GM19438 (cell line): ENCODE measurements around the gene CDC42EP4.

Experiments
- ATAC-seq: cut with Tn5 transposase; IDR thresholded peaks from one replicate; pipeline ENCODE4 v1.9.1; 2021; ENCODE audit warnings: low read depth; ENCODE audit not compliant: unreplicated experiment

The CDC42EP4 gene

GRCh38 chr17:73311781-73312641 lies at the start of gene CDC42EP4:
TSS of gene CDC42EP4 (minus strand) at chr17:73312001. CDS start at chr17:73286500, 25,501 bp downstream.
- ATAC-seq = peak; percentile 80

- ATAC-seq = no peak
Measured at GRCh38 chr17:73360961-73361761, 49.4 kb upstream of the CDC42EP4 start.

- no peak for ATAC-seq
Measured at GRCh38 chr17:73359987-73360410, 48.2 kb upstream of the CDC42EP4 start.

- no peak for ATAC-seq
Measured at GRCh38 chr17:73359352-73359751, 47.6 kb upstream of the CDC42EP4 start.

GRCh38 chr17:73358668-73359067 lies 46.9 kb upstream of the CDC42EP4 start:
- no peak for ATAC-seq

- ATAC-seq = no peak
Measured at GRCh38 chr17:73357981-73358380, 46.2 kb upstream of the CDC42EP4 start.

- no peak for ATAC-seq
Measured at GRCh38 chr17:73357318-73357717, 45.5 kb upstream of the CDC42EP4 start.

- no peak for ATAC-seq
Measured at GRCh38 chr17:73356561-73357170, 44.9 kb upstream of the CDC42EP4 start.

- no peak for ATAC-seq
Measured at GRCh38 chr17:73354423-73355284, 42.9 kb upstream of the CDC42EP4 start.

- no peak for ATAC-seq
Measured at GRCh38 chr17:73352261-73352660, 40.5 kb upstream of the CDC42EP4 start.

GRCh38 chr17:73351764-73352163 lies 40.0 kb upstream of the CDC42EP4 start:
- ATAC-seq = no peak

- ATAC-seq = no peak
Measured at GRCh38 chr17:73350864-73351263, 39.1 kb upstream of the CDC42EP4 start.

GRCh38 chr17:73349647-73350046 lies 37.8 kb upstream of the CDC42EP4 start:
- ATAC-seq = no peak

- ATAC-seq = no peak
Measured at GRCh38 chr17:73349138-73349537, 37.3 kb upstream of the CDC42EP4 start.

- ATAC-seq = no peak
Measured at GRCh38 chr17:73348829-73349095, 37.0 kb upstream of the CDC42EP4 start.

GRCh38 chr17:73348018-73348828 lies 36.4 kb upstream of the CDC42EP4 start:
- no peak for ATAC-seq

- ATAC-seq = no peak
Measured at GRCh38 chr17:73347351-73347750, 35.5 kb upstream of the CDC42EP4 start.

GRCh38 chr17:73346501-73347162 lies 34.8 kb upstream of the CDC42EP4 start:
- no peak for ATAC-seq
